T-helper 2 cell (primary cell): Measurements from ENCODE around the gene PKIG.

Experiments
- DNase-seq, 5 experiments: peaks; one replicate each; pipeline versions ENCODE4 v3.0.0 to v3.0.0-alpha.2; 2012 to 2022

The PKIG gene

GRCh38 chr20:44597516-44597915, 15.1 kb downstream of the PKIG start:
- no peak for DNase-seq

GRCh38 chr20:44597930-44598329, 15.6 kb downstream of the PKIG start:
- no peak for DNase-seq

DNA sequence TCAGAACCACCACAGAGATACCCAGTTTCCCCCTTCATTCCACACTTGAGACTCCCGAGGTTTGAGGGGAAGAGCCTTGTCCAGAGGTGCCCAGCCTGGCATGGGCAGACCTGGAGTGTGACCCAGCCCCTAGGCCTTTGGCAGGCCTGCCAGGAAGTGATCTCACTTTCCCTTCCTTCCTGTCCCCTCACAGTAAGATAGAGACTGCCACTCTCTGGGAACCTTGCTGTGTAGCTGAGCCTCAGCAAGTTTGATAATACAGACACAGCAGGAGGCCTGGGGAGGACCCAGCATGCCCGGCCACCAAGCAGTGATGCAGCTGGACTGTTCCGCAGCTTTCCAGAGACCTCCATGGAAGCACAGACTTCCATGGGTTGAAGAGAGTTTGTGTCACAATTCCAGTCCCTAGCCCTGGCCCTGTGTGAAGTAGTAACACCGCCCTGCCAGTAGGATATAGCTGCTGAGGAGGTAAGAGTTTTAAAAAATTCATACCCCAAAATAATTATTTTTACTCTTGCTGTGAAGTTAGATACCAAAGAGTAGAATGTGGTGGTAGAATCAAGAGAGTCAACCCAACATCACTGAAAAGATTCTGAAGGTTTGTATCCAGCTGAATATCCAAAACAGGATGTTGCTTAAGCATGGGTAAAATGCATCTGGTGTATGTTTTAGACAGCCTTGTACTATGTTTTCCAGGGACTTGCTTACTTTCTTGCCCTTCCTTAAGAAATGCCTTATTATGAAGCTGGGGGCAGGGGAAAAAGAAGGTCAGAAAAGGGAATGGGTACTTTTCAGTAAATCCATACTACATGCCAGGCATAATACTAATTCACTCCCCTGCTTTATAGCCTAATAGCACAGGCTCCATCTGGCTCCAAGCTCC, 16.3 kb downstream of the PKIG start:
- DNase-seq, result peak in 1 of 5 experiments; percentile 23

DNA sequence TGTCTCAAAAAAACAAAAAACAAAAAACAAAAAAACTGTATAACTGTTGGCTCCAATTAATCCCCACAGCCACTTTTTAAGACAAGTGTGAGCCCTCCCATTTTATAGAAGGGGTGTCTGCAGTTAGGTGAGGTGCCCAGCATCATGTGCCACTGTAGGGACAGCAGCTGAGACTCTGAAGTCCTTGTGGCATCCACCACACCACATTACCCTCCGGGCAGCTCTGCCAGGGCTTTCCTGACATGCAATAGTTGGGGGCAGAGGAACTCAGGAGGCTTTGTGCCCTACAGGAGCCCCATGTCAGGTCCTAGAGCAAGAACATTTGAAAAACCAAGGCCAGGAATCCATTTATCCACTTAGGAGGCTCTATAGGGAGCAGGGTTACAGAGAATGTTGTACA, 17.3 kb downstream of the PKIG start:
- DNase-seq, result no peak

- no peak for DNase-seq
Observed at GRCh38 chr20:44600301-44600700, 17.9 kb downstream of the PKIG start.

GRCh38 chr20:44600758-44601201, 18.4 kb downstream of the PKIG start:
- DNase-seq, result no peak

DNA sequence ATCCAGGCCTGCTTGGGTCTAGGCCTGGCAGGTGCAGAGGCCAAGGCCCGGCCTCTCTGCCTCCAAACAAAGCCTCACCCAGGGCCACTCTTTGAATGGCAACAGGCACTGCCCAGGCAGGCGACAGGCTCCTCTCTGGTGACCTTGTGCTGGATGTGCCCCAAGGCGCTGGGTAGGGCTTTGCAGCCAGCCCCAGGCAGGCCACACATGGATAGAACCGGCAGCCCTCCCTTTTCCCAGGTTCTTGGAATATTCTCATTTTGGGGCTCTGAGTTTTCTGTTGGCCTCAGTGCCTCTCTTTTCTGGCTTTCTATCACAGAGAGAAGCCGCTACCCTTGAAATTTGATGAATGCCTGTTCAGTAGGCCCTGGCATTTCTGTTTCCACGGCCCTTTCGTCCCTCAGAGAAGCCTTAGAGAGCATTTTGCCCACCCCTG, 18.9 kb downstream of the PKIG start:
- no peak for DNase-seq

GRCh38 chr20:44601801-44602204, 19.4 kb downstream of the PKIG start:
- DNase-seq, result no peak

- DNase-seq, result no peak
Observed at GRCh38 chr20:44603327-44603726, 20.9 kb downstream of the PKIG start.

DNA sequence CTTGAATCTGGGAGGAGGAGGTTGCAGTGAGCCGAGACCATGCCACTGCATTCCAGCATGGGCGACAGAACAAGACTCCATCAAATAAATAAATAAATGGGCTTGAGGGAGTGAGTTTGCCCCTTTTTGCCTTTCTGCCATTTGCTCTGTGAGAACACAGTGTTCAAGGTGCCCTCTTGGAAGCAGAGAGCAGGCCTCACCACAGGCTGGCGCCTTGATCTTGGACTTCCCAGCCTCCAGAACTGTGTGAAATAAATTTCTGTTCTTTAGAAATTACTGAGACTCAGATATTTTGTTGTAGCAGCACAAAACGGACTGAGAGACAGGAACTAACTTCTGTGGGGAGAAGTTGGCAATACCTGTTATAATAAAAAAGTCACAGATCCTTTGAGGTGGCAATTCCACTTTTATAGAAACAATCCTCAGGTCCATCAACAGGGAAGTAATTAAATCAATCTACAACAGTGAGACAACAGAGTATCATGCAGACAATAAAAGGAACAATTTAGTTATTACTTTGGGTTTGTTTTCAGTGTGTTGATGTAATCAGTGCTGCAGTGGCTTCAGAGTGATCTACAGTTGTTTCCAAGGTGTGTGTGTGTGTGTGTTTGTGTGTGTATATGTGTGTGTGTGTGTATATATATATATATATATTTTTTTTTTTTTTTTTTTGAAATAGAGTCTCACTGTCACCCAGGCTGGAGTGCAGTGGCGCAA, 24.5 kb downstream of the PKIG start:
- DNase-seq, result no peak

GRCh38 chr20:44609006-44609515, 26.7 kb downstream of the PKIG start:
- no peak for DNase-seq

- peak; percentile 60 to 76 (median 73) for DNase-seq
Observed at GRCh38 chr20:44609516-44610312, 27.3 kb downstream of the PKIG start.

DNA sequence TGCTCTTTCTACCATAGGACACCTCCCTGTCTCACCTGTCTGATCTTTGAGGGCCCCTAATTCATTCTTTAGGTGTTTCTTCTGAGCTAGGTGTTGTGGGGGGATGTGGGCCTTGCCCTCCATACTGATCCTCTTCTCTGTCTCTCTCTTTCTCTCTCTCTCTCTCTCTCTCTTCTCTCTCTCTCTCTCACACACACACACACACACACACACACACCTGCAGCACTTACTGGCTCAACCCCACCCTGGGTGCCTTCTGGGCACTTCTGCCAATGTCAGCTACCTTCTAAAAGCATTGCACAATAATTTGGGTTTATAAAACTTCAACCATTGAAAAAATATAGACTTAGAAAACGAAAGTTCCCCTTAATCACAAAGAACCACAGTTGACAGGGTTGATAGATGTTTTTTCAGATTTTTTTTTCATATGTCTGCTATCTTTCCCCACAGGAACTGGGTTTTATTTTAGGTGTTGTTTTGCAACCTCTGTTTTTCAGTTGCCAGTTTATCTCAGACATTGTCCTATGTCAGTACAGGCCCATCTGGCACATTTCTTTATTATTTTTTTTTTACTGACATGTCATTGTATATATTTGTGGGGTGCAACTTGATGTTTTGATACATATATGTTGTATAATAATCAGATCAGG, 28.1 kb downstream of the PKIG start:
- DNase-seq, result peak in 2 of 5 experiments; percentile 61 to 81

DNA sequence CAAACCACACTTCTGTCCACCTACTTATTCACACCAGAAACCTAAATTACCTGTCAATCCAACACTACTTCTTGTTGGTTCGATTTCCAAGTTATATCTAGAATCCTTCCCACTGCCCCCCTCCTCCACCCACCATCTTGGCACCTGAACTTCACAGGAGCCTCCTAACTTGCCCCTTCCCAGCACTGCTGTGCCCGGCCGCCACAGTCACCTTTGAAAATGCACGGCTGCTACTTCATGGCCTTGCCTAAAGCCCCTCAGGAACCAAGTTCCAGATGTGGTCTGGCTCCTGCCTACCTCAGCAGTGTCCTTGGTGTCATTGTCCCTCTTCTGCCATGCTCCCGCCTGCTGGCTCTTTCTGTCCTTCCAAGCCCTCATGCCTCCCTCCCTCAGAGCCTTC, 31.2 kb downstream of the PKIG start:
- no peak for DNase-seq

GRCh38 chr20:44614525-44614924, 32.1 kb downstream of the PKIG start:
- no peak for DNase-seq

GRCh38 chr20:44615169-44615791, 32.9 kb downstream of the PKIG start:
- no peak for DNase-seq

DNA sequence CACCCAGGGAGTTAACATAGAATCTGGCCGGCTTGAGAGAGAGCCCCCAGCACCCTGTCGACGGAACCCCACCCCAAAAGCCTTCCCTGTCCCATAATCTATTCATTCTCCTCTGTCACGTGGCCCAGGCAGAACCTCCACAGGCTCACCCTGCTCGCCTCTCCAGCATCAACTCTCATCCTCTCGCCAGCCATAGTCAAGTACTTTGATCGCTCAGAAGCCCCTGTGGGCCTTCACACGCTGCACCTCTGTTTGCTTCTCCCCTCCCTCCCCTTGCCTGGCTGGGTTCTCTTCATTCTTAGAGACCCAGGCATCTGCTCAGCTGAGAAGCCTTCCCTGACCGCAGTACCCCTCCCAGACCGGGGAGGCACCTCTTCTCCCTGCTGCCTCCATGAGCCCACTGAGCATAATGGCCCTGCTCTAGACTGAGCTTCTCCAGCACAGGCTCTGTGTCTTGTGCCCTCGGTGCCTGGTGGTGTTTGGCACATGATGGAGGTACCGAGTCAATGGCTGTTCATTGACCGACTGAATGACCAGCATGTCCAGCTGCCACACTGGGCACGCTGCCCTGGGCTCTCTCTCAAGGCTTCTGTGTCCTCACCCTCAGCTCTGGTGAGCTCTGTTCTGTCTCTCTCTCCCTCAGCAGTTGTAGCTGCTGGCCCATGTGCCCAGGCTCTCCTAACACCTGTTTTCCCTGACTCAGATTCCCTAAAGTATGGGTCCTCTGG, 33.7 kb downstream of the PKIG start:
- no peak for DNase-seq

DNA sequence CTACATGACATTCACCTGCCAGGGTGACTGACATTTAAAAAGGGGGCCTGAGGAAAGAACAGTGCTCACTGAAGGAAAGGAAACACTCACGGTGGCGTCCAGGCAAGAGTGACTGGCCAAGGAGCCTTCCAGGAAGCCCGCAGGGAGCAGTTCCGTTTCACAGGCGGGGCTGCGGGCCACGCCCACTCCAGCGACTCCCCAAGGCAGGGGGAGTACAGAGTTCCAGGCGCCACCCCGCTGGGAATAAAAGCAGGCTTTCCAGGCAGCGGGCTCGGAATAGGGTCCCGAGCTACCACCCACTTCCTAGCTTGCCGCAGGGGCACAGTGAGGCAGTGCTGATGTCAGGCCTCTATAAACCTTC, 34.2 kb downstream of the PKIG start:
- no peak for DNase-seq

GRCh38 chr20:44618318-44618731, 35.9 kb downstream of the PKIG start:
- DNase-seq, result peak in 4 of 5 experiments; percentile 5 to 53 (median 26)

GRCh38 chr20:44619294-44619693, 36.9 kb downstream of the PKIG start:
- no peak for DNase-seq

DNA sequence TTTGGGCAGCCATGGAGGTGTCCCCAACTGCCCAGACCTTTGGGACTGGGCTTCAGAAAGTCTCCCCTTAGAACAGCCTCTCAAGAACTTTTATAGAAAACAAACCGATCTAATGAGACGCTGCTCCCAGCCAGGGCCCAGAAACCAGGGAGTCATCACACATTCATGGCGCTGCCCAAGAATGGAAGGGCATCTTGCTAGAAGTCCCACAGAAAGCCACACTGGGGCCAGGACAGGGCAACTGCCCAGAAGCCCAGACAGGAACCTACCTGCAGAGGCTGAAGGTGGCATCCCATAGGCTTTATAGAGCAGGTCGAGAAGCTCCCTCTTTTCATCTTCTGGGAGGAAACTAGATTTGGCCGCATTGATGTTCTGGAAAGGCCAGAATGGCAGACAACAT, 37.7 kb downstream of the PKIG start:
- DNase-seq, result no peak
